SU-DHL-6 (cell line): ENCODE data around the gene CFAP58.

ENCODE experiments used
- H2AFZ ChIP-seq: fragments of 200-600 bp; sonication (generic); 2 replicates; pipeline ENCODE4 v1.6.1; 2014; ENCODE audit warnings: low read depth, mild to moderate bottlenecking, moderate library complexity, mixed read lengths, antibody characterized with exemption, low read length; ENCODE audit not compliant: severe bottlenecking
- H3F3A ChIP-seq: fragments of 200-600 bp; shearing (Covaris generic); 2 replicates; pipeline ENCODE4 v1.6.0; 2016; ENCODE audit warnings: antibody characterized with exemption, mild to moderate bottlenecking; ENCODE audit not compliant: insufficient read depth
- H3K27ac ChIP-seq: fragments of 200-600 bp; sonication (generic); 2 replicates; pipeline ENCODE4 v1.5.1; 2016; ENCODE audit warnings: low read depth, mild to moderate bottlenecking, low read length, moderate library complexity, mixed read lengths
- H3K27me3 ChIP-seq: fragments of 200-600 bp; sonication (generic), shearing (Covaris generic); 2 replicates; pipeline ENCODE4 v1.6.0; 2014; ENCODE audit warnings: mild to moderate bottlenecking, low read length
- H3K36me3 ChIP-seq: fragments of 200-600 bp; sonication (generic); 2 replicates; pipeline ENCODE4 v1.6.1; 2014; ENCODE audit warnings: mild to moderate bottlenecking, low read length, mixed read lengths
- H3K4me2 ChIP-seq: fragments of 300-600, 200-600 bp; shearing (Covaris generic), sonication (generic); 2 replicates; pipeline ENCODE4 v1.6.0; 2014; ENCODE audit warnings: low read length, low read depth, mild to moderate bottlenecking; ENCODE audit not compliant: poor library complexity, severe bottlenecking
- H3K4me3 ChIP-seq: fragments of 200-600 bp; sonication (generic); 2 replicates; pipeline ENCODE4 v1.5.1; 2014; ENCODE audit warnings: antibody characterized with exemption, low read length, mild to moderate bottlenecking, mixed read lengths; ENCODE audit not compliant: insufficient read depth, poor library complexity, severe bottlenecking
- H3K79me2 ChIP-seq: fragments of 200-600 bp; sonication (generic); 2 replicates; pipeline ENCODE4 v1.6.1; 2014; ENCODE audit warnings: mild to moderate bottlenecking, low read length, moderate library complexity; ENCODE audit not compliant: insufficient read depth
- H3K9ac ChIP-seq: fragments of 200-600 bp; sonication (generic); 2 replicates; pipeline ENCODE4 v1.7.0; 2014; ENCODE audit warnings: mild to moderate bottlenecking, low read length
- H3K9me2 ChIP-seq: fragments of 200-600 bp; sonication (generic); replicated peaks from 2 replicates; pipeline ENCODE4 v1.6.1; 2014; ENCODE audit warnings: low read length; ENCODE audit not compliant: insufficient read depth
- H3K9me3 ChIP-seq: fragments of 200-600 bp; sonication (generic); 2 replicates; pipeline ENCODE4 v1.6.1; 2014; ENCODE audit warnings: low read length, mixed read lengths; ENCODE audit not compliant: insufficient read depth
- H4K20me1 ChIP-seq: fragments of 200-600 bp; sonication (generic); 2 replicates; pipeline ENCODE4 v1.6.1; 2014; ENCODE audit warnings: low read depth, mild to moderate bottlenecking, antibody characterized with exemption, low read length, moderate library complexity, mixed read lengths
- EZH2phosphoT487 ChIP-seq: fragments of 200-600 bp; sonication (generic), shearing (Covaris generic); conservative IDR thresholded peaks from 2 replicates; pipeline ENCODE4 v1.6.1; 2018; ENCODE audit warnings: mild to moderate bottlenecking, antibody characterized with exemption, low read length, moderate library complexity, mixed read lengths
- TF ChIP-seq, protein P1 (sequence below): fragments of 200-600 bp; sonication (generic); IDR thresholded peaks from one replicate; pipeline ENCODE4 v1.5.1; 2017; ENCODE audit warnings: antibody characterized with exemption, mild to moderate bottlenecking, low read length, moderate library complexity; ENCODE audit not compliant: insufficient read depth, poor library complexity, severe bottlenecking

CFAP58 gene

DNA sequence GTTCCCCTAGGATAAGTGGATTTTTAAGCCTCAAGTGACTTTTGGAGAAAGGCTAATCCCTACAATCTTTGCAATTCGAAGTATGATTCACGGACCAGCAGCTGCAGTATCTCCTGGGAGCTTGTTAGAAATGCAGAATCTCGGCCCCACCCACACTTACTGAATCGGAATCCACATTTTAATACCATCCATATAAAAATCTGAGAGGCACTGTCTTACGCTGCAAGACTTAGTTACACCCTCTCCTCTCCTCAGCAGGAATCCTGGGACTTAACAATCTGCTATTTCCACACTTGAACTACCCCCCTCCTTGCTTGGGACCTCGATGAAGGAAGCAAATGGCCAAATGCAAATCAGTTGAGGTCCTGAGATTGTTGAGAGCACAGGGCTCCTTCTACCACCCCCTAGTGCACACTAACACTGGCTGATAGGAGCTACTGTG, 36.3 kb upstream of the CFAP58 start:
- no peaks in the 10 kb centered on the region for H3K9me3 ChIP-seq
- H3K36me3 ChIP-seq = no peaks in the 10 kb centered on the region
- no peak overlapping the region for H3K9ac ChIP-seq
- no peak overlapping the region for H3K4me3 ChIP-seq
- H3K9me2 ChIP-seq = no peaks in the 10 kb centered on the region
- no peak overlapping the region for H2AFZ ChIP-seq
- H3F3A ChIP-seq = no peaks in the 10 kb centered on the region
- H3K27ac ChIP-seq = no peak overlapping the region
- no peaks in the 10 kb centered on the region for H3K27me3 ChIP-seq
- H3K79me2 ChIP-seq = peaks cover 49% of the 10 kb centered on the region
- H3K4me2 ChIP-seq = no peak overlapping the region
- TF ChIP-seq, protein P1, sequence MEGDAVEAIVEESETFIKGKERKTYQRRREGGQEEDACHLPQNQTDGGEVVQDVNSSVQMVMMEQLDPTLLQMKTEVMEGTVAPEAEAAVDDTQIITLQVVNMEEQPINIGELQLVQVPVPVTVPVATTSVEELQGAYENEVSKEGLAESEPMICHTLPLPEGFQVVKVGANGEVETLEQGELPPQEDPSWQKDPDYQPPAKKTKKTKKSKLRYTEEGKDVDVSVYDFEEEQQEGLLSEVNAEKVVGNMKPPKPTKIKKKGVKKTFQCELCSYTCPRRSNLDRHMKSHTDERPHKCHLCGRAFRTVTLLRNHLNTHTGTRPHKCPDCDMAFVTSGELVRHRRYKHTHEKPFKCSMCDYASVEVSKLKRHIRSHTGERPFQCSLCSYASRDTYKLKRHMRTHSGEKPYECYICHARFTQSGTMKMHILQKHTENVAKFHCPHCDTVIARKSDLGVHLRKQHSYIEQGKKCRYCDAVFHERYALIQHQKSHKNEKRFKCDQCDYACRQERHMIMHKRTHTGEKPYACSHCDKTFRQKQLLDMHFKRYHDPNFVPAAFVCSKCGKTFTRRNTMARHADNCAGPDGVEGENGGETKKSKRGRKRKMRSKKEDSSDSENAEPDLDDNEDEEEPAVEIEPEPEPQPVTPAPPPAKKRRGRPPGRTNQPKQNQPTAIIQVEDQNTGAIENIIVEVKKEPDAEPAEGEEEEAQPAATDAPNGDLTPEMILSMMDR = no peak
- TF ChIP-seq EZH2phosphoT487 = no peak
- 0 out of 2 replicates have a peak, but pooled peaks cover 3% of the 10 kb centered on the region for H4K20me1 ChIP-seq

DNA sequence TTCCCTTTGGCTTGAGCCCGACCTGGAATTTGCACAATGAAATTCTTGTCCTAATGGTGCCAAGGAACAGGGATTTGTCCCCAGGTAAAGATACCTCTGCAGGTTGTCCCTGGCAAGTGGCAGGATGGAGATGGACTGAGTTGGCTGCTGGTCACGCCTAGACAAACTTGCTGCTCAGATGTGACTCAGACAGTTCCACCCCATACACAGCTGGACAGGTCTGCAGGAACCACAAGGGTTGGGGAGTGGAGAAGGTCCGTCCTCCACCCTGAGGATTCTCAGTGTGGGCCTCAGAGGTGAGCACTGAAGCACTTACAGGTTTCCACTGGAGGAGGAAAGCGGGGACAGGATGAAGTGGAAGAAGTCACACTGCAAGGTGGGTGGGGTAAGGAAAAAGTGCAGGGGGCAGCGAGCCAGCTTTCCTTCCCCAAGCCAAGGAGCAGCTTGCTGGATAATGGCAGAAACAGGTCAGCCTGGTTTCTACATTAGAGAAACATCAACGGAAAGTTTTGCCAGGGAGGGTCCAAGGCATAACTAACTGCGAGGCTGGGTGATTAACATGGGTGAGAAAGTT, 35.8 kb upstream of the CFAP58 start:
- H2AFZ ChIP-seq = no peak overlapping the region
- TF ChIP-seq, protein P1 = no peak
- no peak for TF ChIP-seq EZH2phosphoT487
- H3K9ac ChIP-seq = no peak overlapping the region
- peaks cover 54% of the 10 kb centered on the region for H3K79me2 ChIP-seq
- 0 out of 2 replicates have a peak, but pooled peaks cover 3% of the 10 kb centered on the region for H4K20me1 ChIP-seq
- no peak overlapping the region for H3K27ac ChIP-seq
- no peak overlapping the region for H3K4me3 ChIP-seq
- no peak overlapping the region for H3K4me2 ChIP-seq
- H3K9me3 ChIP-seq = no peaks in the 10 kb centered on the region
- H3K9me2 ChIP-seq = no peaks in the 10 kb centered on the region
- no peaks in the 10 kb centered on the region for H3F3A ChIP-seq
- no peaks in the 10 kb centered on the region for H3K27me3 ChIP-seq
- H3K36me3 ChIP-seq = no peaks in the 10 kb centered on the region

DNA sequence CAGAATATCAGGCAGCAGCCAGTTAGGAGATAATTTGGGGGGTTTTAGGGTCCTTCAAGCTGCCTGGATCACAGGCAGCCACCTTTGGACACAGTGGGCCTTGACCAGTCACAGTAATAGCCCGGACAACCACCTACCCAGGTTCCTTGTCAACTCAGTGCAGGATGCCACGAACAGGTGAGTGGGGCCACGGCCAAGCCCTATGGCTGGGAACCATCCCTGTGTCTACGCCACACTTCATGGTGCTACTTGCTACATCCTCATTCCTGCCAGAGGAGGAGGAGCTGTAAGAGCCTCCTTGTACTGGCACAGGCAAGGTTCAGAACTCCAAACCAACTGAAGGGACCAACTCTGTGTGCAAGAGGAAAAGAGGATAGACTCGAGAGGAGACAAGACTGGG, 35.3 kb upstream of the CFAP58 start:
- Histone ChIP-seq H3K4me3 (no peak overlapping the region), H3K36me3 (no peaks in the 10 kb centered on the region), H3K27me3 (no peaks in the 10 kb centered on the region), H3K9ac (no peak overlapping the region), H2AFZ (no peak overlapping the region), H3K4me2 (no peak overlapping the region), H3K27ac (no peak overlapping the region), H3F3A (no peaks in the 10 kb centered on the region), H3K79me2 (peaks cover 59% of the 10 kb centered on the region), H3K9me2 (no peaks in the 10 kb centered on the region), H3K9me3 (no peaks in the 10 kb centered on the region), H4K20me1 (peaks cover 3% of the 10 kb centered on the region; the same call in 1 of the 2 replicates)
- TF ChIP-seq, protein P1 = no peak
- no peak for TF ChIP-seq EZH2phosphoT487
